ENCODE data around the gene TNFAIP3. TPM values are rescaled to one million over a fixed set of nuclear protein-coding genes. Genes with fewer than 3 reads are reported as not detected.
"Not testable (repeated sequence)": the region's sequence is repeated elsewhere in the genome, so short reads cannot be mapped to it uniquely, and the experiment has no call there.

TNFAIP3 gene
- total RNA-seq, 1 donor from 2014 or later = 4.8 TPM

DNA sequence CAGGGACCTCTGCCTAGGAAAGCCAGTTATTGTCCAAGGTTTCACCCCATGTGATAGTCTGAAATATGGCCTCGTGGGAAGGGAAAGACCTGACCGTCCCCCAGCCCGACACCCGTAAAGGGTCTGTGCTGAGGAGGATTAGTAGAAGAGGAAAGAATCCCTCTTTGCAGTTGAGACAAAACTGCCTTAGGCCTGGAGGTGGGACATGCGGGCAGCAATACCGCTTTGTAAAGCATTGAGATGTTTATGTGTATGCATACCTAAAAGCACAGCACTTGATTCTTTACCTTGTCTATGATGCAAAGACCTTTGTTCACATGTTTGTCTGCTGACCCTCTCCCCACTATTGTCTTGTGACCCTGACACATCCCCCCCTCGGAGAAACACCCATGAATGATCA lies 22.3 kb upstream of the TNFAIP3 start:
- not testable (repeated sequence) for DNase-seq (ENCODE audit: low read depth, low spot score)

GRCh38 chr6:137845460-137845859 lies 21.6 kb upstream of the TNFAIP3 start:
- DNase-seq (ENCODE audit: low read depth, low spot score) = no peak

DNA sequence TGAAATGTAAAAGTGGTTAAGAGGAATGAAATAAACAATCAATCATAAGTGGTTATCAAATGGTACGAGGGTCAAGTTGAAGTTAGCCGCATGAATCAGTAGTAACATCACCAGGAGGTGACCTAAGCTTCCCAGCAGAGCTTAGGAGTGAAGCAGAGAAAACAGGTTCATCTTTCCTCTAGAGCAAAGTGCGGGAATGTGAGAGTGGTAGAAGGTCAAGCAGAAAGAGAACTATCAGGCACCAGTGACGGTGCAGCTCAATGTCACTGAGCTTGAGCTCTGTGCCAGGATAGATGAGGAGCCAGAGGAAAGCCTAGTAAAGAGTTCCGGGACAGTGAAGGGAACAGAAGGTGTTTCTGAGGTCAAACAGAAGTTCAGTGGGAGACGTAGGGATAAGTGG lies 20.8 kb upstream of the TNFAIP3 start:
- no peak for DNase-seq (ENCODE audit: low read depth, low spot score)

DNA sequence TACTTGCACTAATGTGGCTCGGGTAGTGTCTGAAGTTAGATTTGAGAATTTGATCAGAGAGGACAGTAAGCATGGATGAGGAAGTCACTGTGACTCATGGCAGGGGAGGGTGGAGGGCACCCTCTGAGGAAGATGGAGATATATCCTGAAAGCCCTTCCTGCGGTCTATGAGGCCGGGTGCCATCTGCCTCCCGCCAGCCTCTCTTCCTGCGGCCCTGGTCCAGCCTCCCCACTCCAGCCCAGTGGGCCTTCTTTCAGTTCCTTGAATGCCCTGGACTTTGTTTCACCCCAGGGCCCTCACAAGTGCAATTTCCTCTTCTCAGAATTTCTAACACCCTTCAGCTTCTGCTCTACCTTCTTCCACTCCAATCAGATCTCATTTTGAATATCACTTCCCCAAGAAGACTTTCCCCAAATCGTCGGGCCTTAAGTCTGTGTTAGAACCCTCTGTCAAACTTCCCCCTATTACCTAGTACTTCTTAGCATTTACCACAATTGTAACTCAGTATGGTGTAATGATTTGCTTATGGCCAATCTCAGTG lies 20.2 kb upstream of the TNFAIP3 start:
- no peak for DNase-seq (ENCODE audit: low read depth, low spot score)

DNA sequence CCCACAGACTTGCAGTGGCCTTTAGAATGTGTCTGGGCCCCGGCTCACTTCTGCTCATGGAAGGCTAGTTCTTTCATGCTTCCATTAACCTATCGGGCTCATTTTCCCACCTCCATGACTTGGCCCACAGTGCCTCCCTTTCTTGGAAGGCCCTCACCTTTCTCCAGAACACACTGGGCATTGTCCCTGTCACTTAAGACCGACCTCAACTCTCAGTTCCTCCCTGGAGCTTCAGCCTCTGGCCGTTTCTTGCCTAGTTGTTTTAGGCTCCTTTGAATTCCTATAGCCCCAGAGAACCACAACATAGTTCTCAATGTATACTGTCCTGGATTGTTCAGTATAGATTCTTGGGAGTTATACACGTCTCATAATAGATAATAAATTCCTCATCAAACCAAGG lies 19.3 kb upstream of the TNFAIP3 start:
- DNase-seq (ENCODE audit: low read depth, low spot score) = no peak

- DNase-seq (ENCODE audit: low read depth, low spot score) = no peak
Measured at GRCh38 chr6:137848672-137849071, 18.4 kb upstream of the TNFAIP3 start.

DNA sequence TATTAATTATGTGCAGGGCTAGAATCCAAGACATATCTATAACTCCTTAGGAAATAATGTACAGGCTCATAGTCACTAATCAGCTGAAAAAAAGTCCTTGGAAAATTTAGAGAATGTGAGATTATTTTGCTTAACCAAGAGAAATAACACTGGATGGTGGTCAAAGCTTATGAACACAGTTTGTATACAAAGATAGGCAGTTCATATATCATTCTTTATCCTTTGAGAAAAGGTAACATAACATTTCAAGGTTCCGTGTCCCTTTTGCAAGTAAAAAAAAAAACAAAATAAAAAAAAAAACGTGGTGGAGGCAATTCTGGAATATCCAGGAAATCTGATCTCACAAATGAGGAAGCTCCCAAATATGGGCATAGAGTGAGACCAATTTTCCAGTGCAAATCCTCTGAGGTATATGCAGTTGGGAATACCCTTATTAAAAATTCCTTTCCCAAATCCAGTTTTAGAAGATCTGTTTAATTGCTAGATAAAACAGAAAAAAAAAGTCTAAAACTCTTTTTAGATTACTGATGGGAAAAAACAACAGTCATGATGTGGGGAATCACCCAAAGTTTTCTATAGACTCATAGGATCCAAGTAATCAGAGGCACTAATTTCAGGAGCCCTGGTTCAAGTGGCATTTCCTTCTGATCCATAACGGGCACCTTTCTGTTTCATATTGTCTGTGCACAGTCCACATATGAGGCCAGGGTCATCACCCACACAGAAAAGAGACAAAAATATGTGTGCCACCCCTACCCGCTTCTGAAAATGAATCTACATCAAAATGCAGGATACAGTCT lies 17.7 kb upstream of the TNFAIP3 start:
- no peak for DNase-seq (ENCODE audit: low read depth, low spot score)

- DNase-seq (ENCODE audit: low read depth, low spot score) = no peak
Measured at GRCh38 chr6:137849981-137850714, 16.9 kb upstream of the TNFAIP3 start.

DNA sequence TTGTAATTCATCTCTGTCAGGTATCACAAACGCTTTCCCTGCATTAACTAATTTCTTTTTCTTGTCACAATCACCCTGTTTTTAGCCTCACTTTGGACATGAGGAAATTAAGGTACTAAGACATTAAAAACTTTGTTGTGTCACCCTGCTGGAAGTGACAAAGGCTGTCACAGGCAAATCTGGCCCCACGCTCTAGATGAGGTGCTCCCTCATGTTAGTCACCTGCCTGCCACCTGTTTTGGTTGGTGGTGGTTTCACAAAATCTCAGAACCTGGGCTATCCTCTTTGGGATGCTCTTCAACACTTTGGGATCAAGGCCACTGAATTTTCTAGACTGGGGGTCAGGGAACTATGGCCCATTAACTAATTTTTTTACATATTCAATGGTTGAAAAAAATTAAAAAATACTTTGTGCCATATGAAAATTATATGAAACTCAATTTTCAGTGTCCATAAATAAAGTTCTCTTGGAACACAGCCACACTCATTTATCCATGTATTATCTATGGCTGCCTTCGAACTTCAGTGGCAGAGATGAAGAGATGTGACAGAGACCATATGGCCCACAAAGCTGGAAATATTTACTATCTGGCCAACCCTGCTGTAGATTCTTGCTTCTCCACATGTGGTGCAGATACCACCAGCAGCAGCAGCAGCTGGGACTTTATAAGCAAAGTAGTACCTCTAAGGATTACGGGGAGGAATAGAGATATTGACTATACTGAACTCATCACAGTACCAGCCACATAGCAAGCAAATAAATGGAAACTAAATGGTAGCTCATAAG lies 16.1 kb upstream of the TNFAIP3 start:
- no peak for DNase-seq (ENCODE audit: low read depth, low spot score)

- DNase-seq (ENCODE audit: low read depth, low spot score) = no peak
Measured at GRCh38 chr6:137851669-137852068, 15.4 kb upstream of the TNFAIP3 start.

DNA sequence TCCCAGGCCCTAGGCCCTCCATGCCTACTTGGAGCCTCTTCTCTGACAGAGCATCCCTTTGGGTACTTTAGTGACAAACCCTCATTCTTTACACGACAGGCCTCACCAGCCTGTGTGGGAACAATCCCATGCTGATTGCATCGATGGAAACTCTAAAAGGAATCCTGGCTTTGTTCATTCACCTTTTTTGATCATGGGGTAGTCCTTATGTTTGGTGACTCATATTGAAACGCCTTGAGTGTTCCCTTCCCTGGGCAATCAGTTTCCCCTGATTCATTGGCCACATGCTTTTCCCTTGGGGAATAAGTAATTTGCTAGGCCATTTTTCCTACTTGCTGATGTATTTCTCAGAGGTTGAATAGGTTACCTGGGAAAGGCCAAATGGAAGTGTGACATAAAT lies 14.7 kb upstream of the TNFAIP3 start:
- no peak for DNase-seq (ENCODE audit: low read depth, low spot score)

GRCh38 chr6:137852811-137853210 lies 14.2 kb upstream of the TNFAIP3 start:
- no peak for DNase-seq (ENCODE audit: low read depth, low spot score)

- peak; percentile 26 for DNase-seq (ENCODE audit: low read depth, low spot score)
Measured at GRCh38 chr6:137853569-137854213, 13.4 kb upstream of the TNFAIP3 start.

DNA sequence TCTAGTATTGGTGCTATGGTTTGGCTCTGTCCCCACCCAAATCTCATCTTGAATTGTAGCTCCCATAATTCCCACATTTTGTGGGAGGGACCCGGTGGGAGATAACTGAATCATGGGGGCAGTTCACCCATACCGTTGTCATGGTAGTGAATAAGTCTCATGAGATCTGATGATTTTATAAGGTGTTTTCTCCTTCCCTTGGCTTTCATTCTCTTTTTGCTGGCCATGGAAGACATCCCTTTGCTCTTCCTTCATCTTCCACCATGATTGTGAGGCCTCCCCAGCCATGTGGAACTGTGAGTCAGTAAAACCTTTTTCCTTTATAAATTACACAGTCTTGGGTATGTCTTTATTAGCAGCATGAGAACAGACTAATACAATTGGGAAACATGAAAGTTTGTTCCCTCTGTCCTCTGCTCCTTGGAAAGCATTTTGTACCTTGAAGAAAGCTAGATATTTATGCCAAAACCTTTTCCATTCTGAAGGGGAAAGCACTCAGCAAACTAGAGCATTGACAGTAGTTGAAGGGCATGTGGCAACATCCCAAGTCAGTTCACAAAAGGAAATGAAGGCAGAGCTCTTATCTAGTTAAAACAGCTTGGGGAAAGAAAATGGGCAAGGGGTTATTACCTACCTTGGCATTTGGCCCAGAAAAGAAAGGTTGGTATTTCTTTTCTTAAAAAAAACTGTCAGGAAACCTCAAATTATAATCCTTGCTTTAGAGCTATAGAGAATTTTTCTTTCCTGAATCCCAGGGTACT lies 10.7 kb upstream of the TNFAIP3 start:
- peak; percentile 41 for DNase-seq (ENCODE audit: low read depth, low spot score)

- no peak for DNase-seq (ENCODE audit: low read depth, low spot score)
Measured at GRCh38 chr6:137859025-137859424, 8.0 kb upstream of the TNFAIP3 start.

DNA sequence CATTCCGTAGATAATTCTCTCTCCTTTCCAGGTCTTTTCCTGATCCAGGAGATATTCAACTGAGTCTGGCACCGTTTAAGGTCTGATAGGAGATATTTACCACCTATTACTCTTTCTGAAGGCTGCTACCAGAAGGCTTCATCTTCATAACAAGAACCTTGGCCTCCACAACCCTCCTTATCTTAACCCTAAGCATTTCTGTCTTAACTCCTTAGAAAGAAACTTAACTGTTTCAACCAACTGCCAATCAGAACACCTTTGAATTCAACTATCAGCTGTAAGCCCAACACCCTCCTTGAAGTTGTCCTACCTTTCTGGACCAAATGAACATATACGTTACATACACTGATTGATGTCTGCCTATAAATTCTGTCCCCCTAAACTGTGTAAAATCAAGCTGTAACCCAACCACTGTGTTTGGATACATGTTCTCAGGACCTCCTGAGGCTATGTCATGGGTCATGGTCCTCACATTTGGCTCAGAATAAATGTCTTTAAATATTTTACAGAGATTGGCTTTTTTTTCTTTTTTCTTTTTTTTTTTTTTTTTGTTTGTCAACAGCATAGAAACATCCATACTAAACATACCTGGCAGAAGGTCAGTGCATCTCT lies 6.6 kb upstream of the TNFAIP3 start:
- DNase-seq (ENCODE audit: low read depth, low spot score) = no peak

DNA sequence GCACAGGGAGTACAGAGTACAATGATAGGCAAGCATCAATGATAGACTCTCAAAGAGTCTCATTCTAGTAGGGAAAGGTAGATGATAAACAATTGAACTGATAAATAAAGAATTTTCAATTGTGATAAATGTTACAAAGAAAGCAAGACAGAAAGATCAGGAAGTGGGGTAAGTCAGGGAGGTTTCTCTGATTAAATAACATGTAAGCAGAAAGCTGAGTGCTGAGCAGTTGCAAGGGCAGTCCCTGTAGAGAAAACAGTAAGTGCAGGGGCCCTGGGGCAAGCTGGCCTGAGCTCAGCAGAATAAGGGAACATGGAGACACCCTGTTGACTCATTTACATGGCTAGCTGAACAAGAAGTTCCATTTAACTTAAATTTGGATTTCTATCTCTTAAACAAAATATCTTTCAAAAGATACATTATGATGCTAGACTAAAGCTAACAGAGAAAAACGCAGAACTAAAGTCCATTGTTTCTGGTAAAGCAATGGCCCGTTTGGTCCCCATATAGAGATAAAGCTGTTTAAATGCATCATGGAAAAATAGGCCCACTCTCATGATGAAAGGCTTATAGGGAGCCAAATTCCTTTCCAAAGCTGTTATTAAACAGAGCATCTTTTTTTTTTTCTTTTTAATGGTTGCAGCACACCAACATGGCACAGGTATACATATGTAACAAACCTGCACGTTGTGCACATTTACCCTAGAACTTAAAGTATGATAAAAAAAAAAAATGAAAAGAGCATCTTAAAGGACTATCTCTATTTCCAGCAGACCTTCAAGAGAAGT lies 5.3 kb upstream of the TNFAIP3 start:
- DNase-seq (ENCODE audit: low read depth, low spot score) = no peak

DNA sequence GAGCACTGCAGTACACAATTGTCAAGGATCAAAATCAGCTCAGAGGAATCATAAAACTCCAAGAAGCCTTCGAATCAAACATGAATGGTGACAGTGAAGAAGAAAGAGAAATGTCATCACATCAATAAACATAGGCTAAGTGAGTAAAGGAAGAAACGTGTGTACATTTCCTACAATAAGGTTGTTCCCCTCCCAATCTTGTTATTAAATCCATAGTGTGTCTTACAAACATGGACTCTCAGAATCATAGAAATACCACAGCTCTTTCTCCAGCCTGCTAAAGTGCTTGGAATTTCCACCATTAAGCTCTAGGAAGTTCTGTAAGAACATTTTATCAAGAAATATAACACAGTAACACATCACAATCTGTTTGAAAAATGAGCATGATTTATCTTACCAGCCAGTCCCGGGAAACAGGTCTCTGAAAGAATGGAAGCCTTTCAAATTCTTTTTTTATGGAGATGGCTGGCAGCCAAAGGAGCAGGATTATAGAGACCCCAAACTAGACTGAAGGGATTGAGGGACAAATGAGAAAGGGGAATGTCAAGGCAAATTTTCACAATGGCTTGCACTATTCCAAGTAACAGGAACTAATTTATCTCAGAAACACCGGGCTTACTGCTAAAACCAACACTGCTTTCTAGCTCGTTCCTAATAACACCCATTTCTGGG lies 4.5 kb upstream of the TNFAIP3 start:
- no peak for DNase-seq (ENCODE audit: low read depth, low spot score)

Data from pulmonary artery endothelial cell (primary cell).